H1 (cell line): Measurements from ENCODE around the gene ABCA5. TPM values are rescaled to one million over a fixed set of nuclear protein-coding genes. Genes with fewer than 3 reads are reported as not detected.

Experiments used
- BCL11A ChIP-seq, 2 experiments: IDR thresholded peaks; one replicate each; pipeline ENCODE4 v1.6.1; 2011; ENCODE audit warnings: low read depth in 2 of 2, low read length in 2 of 2, mild to moderate bottlenecking in 2 of 2
- POLR2AphosphoS5 ChIP-seq: IDR thresholded peaks from 2 replicates; pipeline ENCODE4 v1.6.1; 2011; ENCODE audit warnings: low read depth, low read length
- RAD21 ChIP-seq, 2 experiments: IDR thresholded peaks in 1 of 2; conservative IDR thresholded peaks in 1 of 2; 2 replicates each; pipeline ENCODE4 v1.6.1; 2011; ENCODE audit warnings: low read depth in 2 of 2, low read length in 2 of 2, improper control_type of control experiment in 1 of 2, inconsistent platforms in 1 of 2, mild to moderate bottlenecking in 1 of 2, moderate library complexity in 1 of 2
- TAF7 ChIP-seq: optimal IDR thresholded peaks from 2 replicates; pipeline ENCODE3; 2011; ENCODE audit warnings: low read depth, mild to moderate bottlenecking, inconsistent platforms, low read length, moderate library complexity, borderline replicate concordance
- polyA plus RNA-seq, 7 experiments: library from polyadenylated mRNA; depleted of rRNA in 3 of 7; stranded (reverse) in 5 of 7; unstranded in 2 of 7; fragments of >200 nt in 5 of 7; fragments of 200-250 nt in 2 of 7; gene quantifications; 1 replicate in 5 of 7; 2 replicates in 1 of 7; 4 replicates in 1 of 7; pipeline versions ENCODE4 v1.2.1 to v1.2.3, GENCODE V29; 2011 to 2013; ENCODE audit warnings: missing spikeins in 2 of 7, mixed read lengths in 2 of 7
- total RNA-seq: library from RNA; stranded (reverse); fragmentation: NEBNext Ultra II Directional; extraction: Animal tissue kit (Norgen Biotek cat#: 25700); gene quantifications from 2 replicates; pipeline ENCODE4 v1.2.1, GENCODE V29; 2021
- TF ChIP-seq, protein P1 (sequence below), 3 experiments: IDR thresholded peaks; 1 replicate in 2 of 3; 2 replicates in 1 of 3; pipeline versions ENCODE4 v1.5.1 to v1.6.1; 2011; ENCODE audit warnings: low read length in 3 of 3, mild to moderate bottlenecking in 3 of 3, inconsistent platforms in 2 of 3, low read depth in 1 of 3, moderate library complexity in 1 of 3; ENCODE audit not compliant: insufficient read depth in 1 of 3; ENCODE audit errors: control extremely low read depth in 1 of 3

ABCA5 gene
- total and polyA plus RNA-seq, 2 of the 8 experiments (the other 6 are each of a cell fraction or from before 2014, with no cell fraction given): 1.3 to 4.1 TPM

DNA sequence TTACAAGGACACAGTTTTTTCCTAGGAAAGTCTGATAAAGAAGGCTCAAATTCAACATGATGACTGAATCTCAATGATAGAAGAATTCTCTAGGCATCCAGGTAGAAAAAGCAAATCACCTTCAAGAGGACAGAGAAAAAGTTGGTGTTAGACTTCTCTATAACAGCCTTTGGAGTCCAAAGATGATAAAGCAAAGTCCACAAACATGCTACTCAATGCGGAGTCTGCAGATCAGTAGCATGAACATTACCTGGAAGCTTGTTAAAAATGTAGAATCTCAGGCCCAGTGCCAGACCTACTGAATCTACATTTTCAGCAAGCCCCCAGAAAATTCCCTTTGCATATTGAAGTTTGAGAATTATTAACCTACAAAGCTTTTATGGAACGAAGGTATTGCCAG is 46.1 kb upstream of the ABCA5 start (continued):
- TF ChIP-seq RAD21 (IDR thresholded peaks at IDR 0.05 in 1 of 2, conservative IDR thresholded peaks at IDR 0.05 in 1 of 2; ENCODE audit: low read depth in 2 of 2, low read length in 2 of 2) (no peak), TAF7 (no peak), BCL11A (IDR thresholded peaks at IDR 0.05; ENCODE audit: low read depth in 2 of 2, low read length in 2 of 2) (no peak), POLR2AphosphoS5 (no peak)
- TF ChIP-seq, protein P1, sequence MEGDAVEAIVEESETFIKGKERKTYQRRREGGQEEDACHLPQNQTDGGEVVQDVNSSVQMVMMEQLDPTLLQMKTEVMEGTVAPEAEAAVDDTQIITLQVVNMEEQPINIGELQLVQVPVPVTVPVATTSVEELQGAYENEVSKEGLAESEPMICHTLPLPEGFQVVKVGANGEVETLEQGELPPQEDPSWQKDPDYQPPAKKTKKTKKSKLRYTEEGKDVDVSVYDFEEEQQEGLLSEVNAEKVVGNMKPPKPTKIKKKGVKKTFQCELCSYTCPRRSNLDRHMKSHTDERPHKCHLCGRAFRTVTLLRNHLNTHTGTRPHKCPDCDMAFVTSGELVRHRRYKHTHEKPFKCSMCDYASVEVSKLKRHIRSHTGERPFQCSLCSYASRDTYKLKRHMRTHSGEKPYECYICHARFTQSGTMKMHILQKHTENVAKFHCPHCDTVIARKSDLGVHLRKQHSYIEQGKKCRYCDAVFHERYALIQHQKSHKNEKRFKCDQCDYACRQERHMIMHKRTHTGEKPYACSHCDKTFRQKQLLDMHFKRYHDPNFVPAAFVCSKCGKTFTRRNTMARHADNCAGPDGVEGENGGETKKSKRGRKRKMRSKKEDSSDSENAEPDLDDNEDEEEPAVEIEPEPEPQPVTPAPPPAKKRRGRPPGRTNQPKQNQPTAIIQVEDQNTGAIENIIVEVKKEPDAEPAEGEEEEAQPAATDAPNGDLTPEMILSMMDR (IDR thresholded peaks at IDR 0.05; ENCODE audit: control extremely low read depth in 1 of 3, insufficient read depth in 1 of 3, low read depth in 1 of 3, low read length in 3 of 3): no peak
